Hepatocyte (in vitro differentiated cells): Measurements from ENCODE around the gene USP17L20.
"Not testable (repeated sequence)": the region's sequence is repeated elsewhere in the genome, so short reads cannot be mapped to it uniquely, and the experiment has no call there.

Source experiments
- EZH2phosphoT487 ChIP-seq: fragments of 200-600 bp; sonication (generic); IDR thresholded peaks from one replicate; pipeline ENCODE4 v1.6.1; 2018; ENCODE audit warnings: antibody characterized with exemption, mild to moderate bottlenecking, low read depth, moderate library complexity; ENCODE audit not compliant: unreplicated experiment, severe bottlenecking
- TF ChIP-seq, protein P1 (sequence below): fragments of 200-600 bp; sonication (generic); IDR thresholded peaks from 2 replicates; pipeline ENCODE4 v1.5.1; 2016; ENCODE audit warnings: antibody characterized with exemption, mild to moderate bottlenecking; ENCODE audit not compliant: poor library complexity

DNA sequence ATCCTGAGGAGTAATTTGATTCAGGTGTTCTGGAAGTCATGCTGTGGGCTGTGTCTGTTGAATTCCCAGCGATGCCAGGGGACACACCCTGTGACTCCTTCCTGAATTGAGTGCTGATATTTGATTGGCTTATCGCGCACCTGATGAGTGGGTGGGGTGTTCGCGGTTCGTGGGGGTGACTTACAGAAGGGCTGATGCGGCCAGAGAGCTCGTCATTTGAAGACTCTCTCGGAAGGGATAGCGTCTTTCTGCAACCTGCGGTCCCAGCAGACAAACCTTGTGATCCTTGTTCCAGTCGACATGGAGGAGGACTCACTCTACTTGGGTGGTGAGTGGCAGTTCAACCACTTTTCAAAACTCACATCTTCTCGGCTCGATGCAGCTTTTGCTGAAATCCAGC lies 33.3 kb upstream of the USP17L20 start, which contains the start of gene USP17L13:
- TF ChIP-seq EZH2phosphoT487: not testable (repeated sequence)
- TF ChIP-seq, protein P1, sequence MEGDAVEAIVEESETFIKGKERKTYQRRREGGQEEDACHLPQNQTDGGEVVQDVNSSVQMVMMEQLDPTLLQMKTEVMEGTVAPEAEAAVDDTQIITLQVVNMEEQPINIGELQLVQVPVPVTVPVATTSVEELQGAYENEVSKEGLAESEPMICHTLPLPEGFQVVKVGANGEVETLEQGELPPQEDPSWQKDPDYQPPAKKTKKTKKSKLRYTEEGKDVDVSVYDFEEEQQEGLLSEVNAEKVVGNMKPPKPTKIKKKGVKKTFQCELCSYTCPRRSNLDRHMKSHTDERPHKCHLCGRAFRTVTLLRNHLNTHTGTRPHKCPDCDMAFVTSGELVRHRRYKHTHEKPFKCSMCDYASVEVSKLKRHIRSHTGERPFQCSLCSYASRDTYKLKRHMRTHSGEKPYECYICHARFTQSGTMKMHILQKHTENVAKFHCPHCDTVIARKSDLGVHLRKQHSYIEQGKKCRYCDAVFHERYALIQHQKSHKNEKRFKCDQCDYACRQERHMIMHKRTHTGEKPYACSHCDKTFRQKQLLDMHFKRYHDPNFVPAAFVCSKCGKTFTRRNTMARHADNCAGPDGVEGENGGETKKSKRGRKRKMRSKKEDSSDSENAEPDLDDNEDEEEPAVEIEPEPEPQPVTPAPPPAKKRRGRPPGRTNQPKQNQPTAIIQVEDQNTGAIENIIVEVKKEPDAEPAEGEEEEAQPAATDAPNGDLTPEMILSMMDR: not testable (repeated sequence)
